HEK293 (cell line): ENCODE data around the gene IGSF23.

Source experiments
- GLI2 ChIP-seq: fragments of 450-650 bp; formaldehyde crosslinking; IDR thresholded peaks from 2 replicates; pipeline ENCODE4; 2017; ENCODE audit warnings: missing biosample characterization, missing genetic modification characterization, low read depth, borderline replicate concordance
- GLIS1 ChIP-seq: fragments of 450-650 bp; formaldehyde crosslinking; IDR thresholded peaks from 2 replicates; pipeline ENCODE4 v1.5.1; 2016; ENCODE audit warnings: missing biosample characterization, missing genetic modification characterization
- HOXA7 ChIP-seq: sonication (generic); formaldehyde crosslinking; IDR thresholded peaks from 2 replicates; pipeline ENCODE4 v1.8.1; 2022; ENCODE audit warnings: missing genetic modification reagents, borderline replicate concordance
- KLF9 ChIP-seq: fragments of 450-650 bp; formaldehyde crosslinking; IDR thresholded peaks from 2 replicates; pipeline ENCODE4 v1.5.1; 2016; ENCODE audit warnings: missing biosample characterization, missing genetic modification characterization, low read depth
- SALL2 ChIP-seq: fragments of 450-650 bp; formaldehyde crosslinking; IDR thresholded peaks from 2 replicates; pipeline ENCODE4 v1.5.0; 2017; ENCODE audit warnings: missing biosample characterization, mild to moderate bottlenecking, missing genetic modification characterization, borderline replicate concordance
- ZBTB7A ChIP-seq: fragments of 450-650 bp; formaldehyde crosslinking; IDR thresholded peaks from 2 replicates; pipeline ENCODE4 v1.5.1; 2016; ENCODE audit warnings: low read depth, missing biosample characterization, missing genetic modification characterization
- ZFP69B ChIP-seq: fragments of 450-650 bp; formaldehyde crosslinking; IDR thresholded peaks from 2 replicates; pipeline ENCODE4 v1.5.1; 2016; ENCODE audit warnings: missing biosample characterization, missing genetic modification characterization
- ZNF114 ChIP-seq: fragments of 450-650 bp; formaldehyde crosslinking; IDR thresholded peaks from 2 replicates; pipeline ENCODE4 v1.5.0; 2017; ENCODE audit warnings: missing biosample characterization, missing genetic modification characterization
- ZNF155 ChIP-seq: fragments of 450-650 bp; formaldehyde crosslinking; IDR thresholded peaks from 2 replicates; pipeline ENCODE4 v1.5.1; 2016; ENCODE audit warnings: missing biosample characterization, missing genetic modification characterization
- ZNF157 ChIP-seq: fragments of 450-650 bp; formaldehyde crosslinking; IDR thresholded peaks from 2 replicates; pipeline ENCODE4 v1.5.1; 2016; ENCODE audit warnings: missing biosample characterization, missing genetic modification characterization
- ZNF169 ChIP-seq: fragments of 450-650 bp; formaldehyde crosslinking; IDR thresholded peaks from 2 replicates; pipeline ENCODE4 v1.5.1; 2016; ENCODE audit warnings: missing biosample characterization, missing genetic modification characterization
- ZNF175 ChIP-seq: fragments of 450-650 bp; formaldehyde crosslinking; IDR thresholded peaks from 2 replicates; pipeline ENCODE4 v1.5.1; 2016; ENCODE audit warnings: missing biosample characterization, missing genetic modification characterization
- ZNF19 ChIP-seq: fragments of 450-650 bp; formaldehyde crosslinking; IDR thresholded peaks from 2 replicates; pipeline ENCODE4; 2016; ENCODE audit warnings: missing biosample characterization, missing genetic modification characterization, low read depth
- ZNF223 ChIP-seq: fragments of 450-650 bp; formaldehyde crosslinking; IDR thresholded peaks from 2 replicates; pipeline ENCODE4 v1.5.1; 2016; ENCODE audit warnings: missing biosample characterization, missing genetic modification characterization
- ZNF24 ChIP-seq: fragments of 450-650 bp; formaldehyde crosslinking; IDR thresholded peaks from 2 replicates; pipeline ENCODE4 v1.5.1; 2016; ENCODE audit warnings: missing biosample characterization, missing genetic modification characterization
- ZNF266 ChIP-seq: fragments of 450-650 bp; formaldehyde crosslinking; IDR thresholded peaks from 2 replicates; pipeline ENCODE4 v1.5.1; 2016; ENCODE audit warnings: missing biosample characterization, missing genetic modification characterization, low read depth
- ZNF292 ChIP-seq: fragments of 450-650 bp; formaldehyde crosslinking; IDR thresholded peaks from 2 replicates; pipeline ENCODE4 v1.5.1; 2016; ENCODE audit warnings: low read depth, missing biosample characterization, missing genetic modification characterization, borderline replicate concordance
- ZNF37A ChIP-seq: fragments of 450-650 bp; IDR thresholded peaks from 2 replicates; pipeline ENCODE4 v1.5.1; 2018; ENCODE audit warnings: missing biosample characterization, missing genetic modification characterization
- ZNF394 ChIP-seq: fragments of 450-650 bp; formaldehyde crosslinking; IDR thresholded peaks from 2 replicates; pipeline ENCODE4 v1.5.1; 2016; ENCODE audit warnings: missing biosample characterization, missing genetic modification characterization, mild to moderate bottlenecking, moderate library complexity, borderline replicate concordance
- ZNF529 ChIP-seq: fragments of 450-650 bp; formaldehyde crosslinking; IDR thresholded peaks from 2 replicates; pipeline ENCODE4 v1.5.1; 2017; ENCODE audit warnings: missing genetic modification characterization, missing biosample characterization; ENCODE audit not compliant: insufficient replicate concordance
- ZNF548 ChIP-seq: fragments of 450-650 bp; formaldehyde crosslinking; IDR thresholded peaks from 2 replicates; pipeline ENCODE4 v1.5.1; 2016; ENCODE audit warnings: missing biosample characterization, missing genetic modification characterization
- ZNF654 ChIP-seq: fragments of 450-650 bp; formaldehyde crosslinking; IDR thresholded peaks from 2 replicates; pipeline ENCODE4 v1.5.1; 2016; ENCODE audit warnings: low read depth, missing biosample characterization, missing genetic modification characterization
- ZNF670 ChIP-seq: fragments of 450-650 bp; formaldehyde crosslinking; IDR thresholded peaks from 2 replicates; pipeline ENCODE4 v1.5.1; 2016; ENCODE audit warnings: missing biosample characterization, missing genetic modification characterization, low read depth
- ZNF777 ChIP-seq: fragments of 450-650 bp; formaldehyde crosslinking; IDR thresholded peaks from 2 replicates; pipeline ENCODE4 v1.5.1; 2017; ENCODE audit warnings: missing biosample characterization, missing genetic modification characterization, borderline replicate concordance
- ZSCAN30 ChIP-seq: fragments of 450-650 bp; IDR thresholded peaks from 2 replicates; pipeline ENCODE4 v1.5.1; 2018; ENCODE audit warnings: missing biosample characterization, mild to moderate bottlenecking, missing genetic modification characterization, moderate library complexity
- TF ChIP-seq, protein P1 (sequence below): fragments of 450-650 bp; formaldehyde crosslinking; conservative IDR thresholded peaks from 2 replicates; pipeline ENCODE4 v1.5.1; 2016; ENCODE audit warnings: low read depth, missing biosample characterization, missing genetic modification characterization
- TF ChIP-seq, protein P2 (sequence below): fragments of 450-650 bp; formaldehyde crosslinking; IDR thresholded peaks from 2 replicates; pipeline ENCODE4 v1.5.1; 2016; ENCODE audit warnings: missing biosample characterization, missing genetic modification characterization
- TF ChIP-seq, protein P3 (sequence below): sonication (generic); formaldehyde crosslinking; IDR thresholded peaks from 2 replicates; pipeline ENCODE4 v1.8.1; 2022; ENCODE audit warnings: mild to moderate bottlenecking, moderate library complexity, missing genetic modification reagents
- TF ChIP-seq, protein P4 (sequence below): IDR thresholded peaks from 2 replicates; pipeline ENCODE4 v1.6.1; 2011; ENCODE audit warnings: mild to moderate bottlenecking, low read depth, low read length, borderline replicate concordance
- TF ChIP-seq, protein P5 (sequence below): fragments of 450-650 bp; formaldehyde crosslinking; IDR thresholded peaks from 2 replicates; pipeline ENCODE4 v1.5.1; 2016; ENCODE audit warnings: missing biosample characterization, missing genetic modification characterization

IGSF23 gene

DNA sequence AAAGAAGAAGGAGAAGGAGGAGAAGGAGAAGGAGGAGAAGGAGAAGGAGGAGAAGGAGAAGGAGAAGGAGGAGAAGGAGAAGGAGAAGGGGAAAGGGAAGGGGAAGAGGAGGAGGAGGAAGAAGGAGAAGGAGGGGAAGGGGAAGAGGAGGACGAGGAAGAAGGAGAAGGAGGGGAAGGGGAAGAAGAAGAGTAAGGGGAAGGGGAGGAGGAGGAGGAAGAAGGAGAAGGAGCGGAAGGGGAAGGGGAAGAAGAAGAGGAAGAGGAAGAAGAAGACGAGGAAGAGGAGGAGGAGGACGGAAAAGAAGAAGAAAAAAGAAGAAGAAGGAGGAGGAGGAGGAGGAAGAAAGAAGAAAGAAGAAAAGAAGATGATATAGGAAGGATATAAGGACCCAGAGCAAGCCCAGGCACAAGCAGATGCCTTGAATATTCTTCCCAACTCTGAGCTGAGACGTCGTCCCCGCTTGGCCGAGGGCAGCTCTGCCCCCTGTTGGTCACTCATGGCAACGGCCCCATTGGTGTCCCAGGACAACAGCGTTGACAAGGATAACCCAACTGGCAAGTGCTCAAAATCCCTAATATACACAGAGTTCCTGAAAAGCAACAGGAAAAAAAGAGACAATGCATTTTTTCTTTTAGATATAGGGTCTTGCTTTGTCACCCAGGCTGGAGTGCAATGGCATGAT is 30.6 kb upstream of the IGSF23 start (continued):
- TF ChIP-seq ZNF114 (tag by site-specific recombination) (peak; percentile 87; the same call in 1 of the 2 replicates), ZNF394 (tag by site-specific recombination) (no peak), GLI2 (tag by site-specific recombination) (no peak), ZNF19 (tag by site-specific recombination) (no peak), ZNF777 (tag by site-specific recombination) (no peak), ZSCAN30 (no peak), ZNF548 (tag by site-specific recombination) (no peak), ZNF654 (tag by site-specific recombination) (no peak), ZFP69B (tag by site-specific recombination) (no peak), ZNF670 (tag by site-specific recombination) (no peak), ZNF169 (tag by site-specific recombination) (peak; percentile 38), ZNF155 (tag by site-specific recombination) (0 out of 2 replicates have a peak, but pooled peaks have one; percentile 53), ZNF157 (tag by site-specific recombination) (peak; percentile 52; the same call in 1 of the 2 replicates), HOXA7 (no peak), ZNF529 (tag by site-specific recombination) (no peak), ZNF24 (no peak), ZBTB7A (tag by site-specific recombination) (no peak), ZNF175 (tag by site-specific recombination) (no peak), ZNF37A (tag by site-specific recombination) (no peak), KLF9 (tag by site-specific recombination) (no peak), ZNF266 (tag by site-specific recombination) (peak; percentile 46; the same call in 1 of the 2 replicates), ZNF292 (no peak), ZNF223 (tag by site-specific recombination) (no peak), GLIS1 (tag by site-specific recombination) (no peak), SALL2 (tag by site-specific recombination) (peak; percentile 91; the same call in 1 of the 2 replicates)
- TF ChIP-seq, protein P1, sequence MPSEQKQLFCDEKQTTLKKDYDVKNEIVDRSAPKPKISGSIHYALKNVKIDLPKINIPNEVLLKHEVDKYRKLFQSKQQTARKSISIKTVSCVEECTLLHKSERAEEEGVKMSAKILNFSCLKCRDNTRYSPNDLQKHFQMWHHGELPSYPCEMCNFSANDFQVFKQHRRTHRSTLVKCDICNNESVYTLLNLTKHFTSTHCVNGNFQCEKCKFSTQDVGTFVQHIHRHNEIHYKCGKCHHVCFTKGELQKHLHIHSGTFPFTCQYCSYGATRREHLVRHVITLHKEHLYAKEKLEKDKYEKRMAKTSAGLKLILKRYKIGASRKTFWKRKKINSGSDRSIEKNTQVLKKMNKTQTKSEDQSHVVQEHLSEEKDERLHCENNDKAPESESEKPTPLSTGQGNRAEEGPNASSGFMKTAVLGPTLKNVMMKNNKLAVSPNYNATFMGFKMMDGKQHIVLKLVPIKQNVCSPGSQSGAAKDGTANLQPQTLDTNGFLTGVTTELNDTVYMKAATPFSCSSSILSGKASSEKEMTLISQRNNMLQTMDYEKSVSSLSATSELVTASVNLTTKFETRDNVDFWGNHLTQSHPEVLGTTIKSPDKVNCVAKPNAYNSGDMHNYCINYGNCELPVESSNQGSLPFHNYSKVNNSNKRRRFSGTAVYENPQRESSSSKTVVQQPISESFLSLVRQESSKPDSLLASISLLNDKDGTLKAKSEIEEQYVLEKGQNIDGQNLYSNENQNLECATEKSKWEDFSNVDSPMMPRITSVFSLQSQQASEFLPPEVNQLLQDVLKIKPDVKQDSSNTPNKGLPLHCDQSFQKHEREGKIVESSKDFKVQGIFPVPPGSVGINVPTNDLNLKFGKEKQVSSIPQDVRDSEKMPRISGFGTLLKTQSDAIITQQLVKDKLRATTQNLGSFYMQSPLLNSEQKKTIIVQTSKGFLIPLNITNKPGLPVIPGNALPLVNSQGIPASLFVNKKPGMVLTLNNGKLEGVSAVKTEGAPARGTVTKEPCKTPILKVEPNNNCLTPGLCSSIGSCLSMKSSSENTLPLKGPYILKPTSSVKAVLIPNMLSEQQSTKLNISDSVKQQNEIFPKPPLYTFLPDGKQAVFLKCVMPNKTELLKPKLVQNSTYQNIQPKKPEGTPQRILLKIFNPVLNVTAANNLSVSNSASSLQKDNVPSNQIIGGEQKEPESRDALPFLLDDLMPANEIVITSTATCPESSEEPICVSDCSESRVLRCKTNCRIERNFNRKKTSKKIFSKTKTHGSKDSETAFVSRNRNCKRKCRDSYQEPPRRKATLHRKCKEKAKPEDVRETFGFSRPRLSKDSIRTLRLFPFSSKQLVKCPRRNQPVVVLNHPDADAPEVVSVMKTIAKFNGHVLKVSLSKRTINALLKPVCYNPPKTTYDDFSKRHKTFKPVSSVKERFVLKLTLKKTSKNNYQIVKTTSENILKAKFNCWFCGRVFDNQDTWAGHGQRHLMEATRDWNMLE: no peak
- TF ChIP-seq, protein P2, sequence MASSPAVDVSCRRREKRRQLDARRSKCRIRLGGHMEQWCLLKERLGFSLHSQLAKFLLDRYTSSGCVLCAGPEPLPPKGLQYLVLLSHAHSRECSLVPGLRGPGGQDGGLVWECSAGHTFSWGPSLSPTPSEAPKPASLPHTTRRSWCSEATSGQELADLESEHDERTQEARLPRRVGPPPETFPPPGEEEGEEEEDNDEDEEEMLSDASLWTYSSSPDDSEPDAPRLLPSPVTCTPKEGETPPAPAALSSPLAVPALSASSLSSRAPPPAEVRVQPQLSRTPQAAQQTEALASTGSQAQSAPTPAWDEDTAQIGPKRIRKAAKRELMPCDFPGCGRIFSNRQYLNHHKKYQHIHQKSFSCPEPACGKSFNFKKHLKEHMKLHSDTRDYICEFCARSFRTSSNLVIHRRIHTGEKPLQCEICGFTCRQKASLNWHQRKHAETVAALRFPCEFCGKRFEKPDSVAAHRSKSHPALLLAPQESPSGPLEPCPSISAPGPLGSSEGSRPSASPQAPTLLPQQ (tag by site-specific recombination): no peak
- TF ChIP-seq, protein P3, sequence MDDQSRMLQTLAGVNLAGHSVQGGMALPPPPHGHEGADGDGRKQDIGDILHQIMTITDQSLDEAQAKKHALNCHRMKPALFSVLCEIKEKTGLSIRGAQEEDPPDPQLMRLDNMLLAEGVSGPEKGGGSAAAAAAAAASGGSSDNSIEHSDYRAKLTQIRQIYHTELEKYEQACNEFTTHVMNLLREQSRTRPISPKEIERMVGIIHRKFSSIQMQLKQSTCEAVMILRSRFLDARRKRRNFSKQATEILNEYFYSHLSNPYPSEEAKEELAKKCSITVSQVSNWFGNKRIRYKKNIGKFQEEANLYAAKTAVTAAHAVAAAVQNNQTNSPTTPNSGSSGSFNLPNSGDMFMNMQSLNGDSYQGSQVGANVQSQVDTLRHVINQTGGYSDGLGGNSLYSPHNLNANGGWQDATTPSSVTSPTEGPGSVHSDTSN: no peak
- TF ChIP-seq, protein P4, sequence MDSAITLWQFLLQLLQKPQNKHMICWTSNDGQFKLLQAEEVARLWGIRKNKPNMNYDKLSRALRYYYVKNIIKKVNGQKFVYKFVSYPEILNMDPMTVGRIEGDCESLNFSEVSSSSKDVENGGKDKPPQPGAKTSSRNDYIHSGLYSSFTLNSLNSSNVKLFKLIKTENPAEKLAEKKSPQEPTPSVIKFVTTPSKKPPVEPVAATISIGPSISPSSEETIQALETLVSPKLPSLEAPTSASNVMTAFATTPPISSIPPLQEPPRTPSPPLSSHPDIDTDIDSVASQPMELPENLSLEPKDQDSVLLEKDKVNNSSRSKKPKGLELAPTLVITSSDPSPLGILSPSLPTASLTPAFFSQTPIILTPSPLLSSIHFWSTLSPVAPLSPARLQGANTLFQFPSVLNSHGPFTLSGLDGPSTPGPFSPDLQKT: no peak
- TF ChIP-seq, protein P5, sequence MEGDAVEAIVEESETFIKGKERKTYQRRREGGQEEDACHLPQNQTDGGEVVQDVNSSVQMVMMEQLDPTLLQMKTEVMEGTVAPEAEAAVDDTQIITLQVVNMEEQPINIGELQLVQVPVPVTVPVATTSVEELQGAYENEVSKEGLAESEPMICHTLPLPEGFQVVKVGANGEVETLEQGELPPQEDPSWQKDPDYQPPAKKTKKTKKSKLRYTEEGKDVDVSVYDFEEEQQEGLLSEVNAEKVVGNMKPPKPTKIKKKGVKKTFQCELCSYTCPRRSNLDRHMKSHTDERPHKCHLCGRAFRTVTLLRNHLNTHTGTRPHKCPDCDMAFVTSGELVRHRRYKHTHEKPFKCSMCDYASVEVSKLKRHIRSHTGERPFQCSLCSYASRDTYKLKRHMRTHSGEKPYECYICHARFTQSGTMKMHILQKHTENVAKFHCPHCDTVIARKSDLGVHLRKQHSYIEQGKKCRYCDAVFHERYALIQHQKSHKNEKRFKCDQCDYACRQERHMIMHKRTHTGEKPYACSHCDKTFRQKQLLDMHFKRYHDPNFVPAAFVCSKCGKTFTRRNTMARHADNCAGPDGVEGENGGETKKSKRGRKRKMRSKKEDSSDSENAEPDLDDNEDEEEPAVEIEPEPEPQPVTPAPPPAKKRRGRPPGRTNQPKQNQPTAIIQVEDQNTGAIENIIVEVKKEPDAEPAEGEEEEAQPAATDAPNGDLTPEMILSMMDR (tag by site-specific recombination): peak; percentile 53; the same call in 1 of the 2 replicates
